ENCODE data around the gene RNASE2.
"Not testable (repeated sequence)": the region's sequence is repeated elsewhere in the genome, so short reads cannot be mapped to it uniquely, and the experiment has no call there.

RNASE2 gene

GRCh38 chr14:20985650-20986049 is 30.4 kb downstream of the RNASE2 start:
- DNase-seq: not testable (repeated sequence)

- no peak for DNase-seq
Measured at GRCh38 chr14:20986811-20987210, 31.5 kb downstream of the RNASE2 start.

- no peak for DNase-seq
Measured at GRCh38 chr14:20988717-20989470, 33.6 kb downstream of the RNASE2 start.

- no peak for DNase-seq
Measured at GRCh38 chr14:20989471-20989786, 34.1 kb downstream of the RNASE2 start.

- peak; percentile 90 for DNase-seq
Measured at GRCh38 chr14:20989787-20990600, 34.7 kb downstream of the RNASE2 start, which contains the start of gene METTL17. TSS of gene METTL17 (plus strand) at chr14:20989980. CDS start at chr14:20990003, 23 bp downstream.

- DNase-seq: no peak
Measured at GRCh38 chr14:20996521-20996920, 41.2 kb downstream of the RNASE2 start.

GRCh38 chr14:20997115-20997514 is 41.8 kb downstream of the RNASE2 start:
- no peak for DNase-seq

GRCh38 chr14:20997564-20997963 is 42.3 kb downstream of the RNASE2 start:
- DNase-seq: no peak

GRCh38 chr14:20998139-20998538 is 42.9 kb downstream of the RNASE2 start:
- DNase-seq: no peak

GRCh38 chr14:20998674-20999366 is 43.5 kb downstream of the RNASE2 start, which contains the start of gene SLC39A2:
TSS of gene SLC39A2 (plus strand) at chr14:20999293. CDS start at chr14:20999447, 154 bp downstream.
- no peak for DNase-seq

GRCh38 chr14:20999591-20999990 is 44.3 kb downstream of the RNASE2 start:
- DNase-seq: no peak

GRCh38 chr14:21001218-21001617 is 45.9 kb downstream of the RNASE2 start:
- DNase-seq: no peak

GRCh38 chr14:21003788-21004346 is 48.6 kb downstream of the RNASE2 start:
- no peak for DNase-seq
